ENCODE data around the gene EEA1.

EEA1 gene

DNA sequence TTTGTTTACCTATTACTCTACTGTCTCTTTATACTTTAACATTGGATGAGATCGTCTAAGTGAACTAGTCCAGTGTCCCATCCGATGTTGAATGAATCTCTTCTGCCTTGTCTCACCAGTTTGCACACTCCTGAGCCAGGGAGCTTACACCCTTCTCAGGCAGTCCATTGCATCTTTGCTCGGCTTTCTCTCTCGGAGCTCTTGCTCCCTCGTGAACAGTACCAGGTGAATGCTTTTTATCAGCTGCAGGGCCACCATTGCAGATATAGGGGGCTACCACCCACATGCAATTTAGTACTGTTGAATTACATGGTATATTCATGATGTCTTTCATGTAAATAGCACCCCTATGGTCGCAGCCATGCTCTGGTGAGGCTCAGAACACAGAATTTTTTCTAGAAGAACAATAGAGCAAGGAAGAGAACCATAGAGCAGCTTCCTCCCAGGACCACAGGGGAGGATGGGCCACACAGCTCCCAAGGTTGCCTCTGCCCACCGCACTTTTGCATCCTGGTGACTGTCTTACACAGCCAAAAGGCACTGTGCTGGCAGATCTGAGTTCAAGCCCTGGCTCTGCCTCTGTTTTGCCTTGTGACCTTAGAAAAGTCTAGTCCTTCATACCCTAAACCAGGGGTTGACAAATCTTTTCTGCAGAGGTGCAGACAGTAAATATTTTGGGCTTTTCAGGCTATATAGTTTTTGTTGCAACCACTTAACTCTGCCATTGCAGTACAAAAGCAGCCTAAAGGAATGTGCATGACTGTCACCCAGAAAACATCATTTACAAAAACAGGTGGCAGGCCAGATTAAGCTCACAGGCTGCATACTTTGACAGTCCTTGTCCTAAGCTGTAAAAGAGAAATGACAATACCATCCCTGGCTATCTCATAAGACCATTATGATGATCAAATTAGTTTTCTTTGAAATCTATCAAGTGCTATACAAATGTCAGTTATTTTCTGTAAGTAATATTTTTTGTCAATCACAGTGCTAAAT, 190.9 kb downstream of the EEA1 start:
- no peak for TF ChIP-seq REST (IDR thresholded peaks at IDR 0.05; ENCODE audit: insufficient read depth in 1 of 2, low read depth in 2 of 2, low read length in 2 of 2)
- no peak for TF ChIP-seq POLR2AphosphoS5 (IDR thresholded peaks at IDR 0.05; ENCODE audit: low read depth, low read length)
- TF ChIP-seq TAF1 (IDR thresholded peaks at IDR 0.05; ENCODE audit: borderline replicate concordance, insufficient read depth, low read length), result no peak
- TF ChIP-seq FOXP2 (optimal IDR thresholded peaks at IDR 0.05; ENCODE audit: borderline replicate concordance, extremely low read depth, extremely low read length, insufficient read depth), result no peak
- TF ChIP-seq SIN3A (IDR thresholded peaks at IDR 0.05; ENCODE audit: borderline replicate concordance, insufficient read depth, low read length), result no peak

- TF ChIP-seq POLR2AphosphoS5 (IDR thresholded peaks at IDR 0.05; ENCODE audit: low read depth, low read length), result no peak
- no peak for TF ChIP-seq SIN3A (IDR thresholded peaks at IDR 0.05; ENCODE audit: borderline replicate concordance, insufficient read depth, low read length)
- TF ChIP-seq FOXP2 (optimal IDR thresholded peaks at IDR 0.05; ENCODE audit: borderline replicate concordance, extremely low read depth, extremely low read length, insufficient read depth), result no peak
- TF ChIP-seq TAF1 (IDR thresholded peaks at IDR 0.05; ENCODE audit: borderline replicate concordance, insufficient read depth, low read length), result no peak
- TF ChIP-seq REST (IDR thresholded peaks at IDR 0.05; ENCODE audit: insufficient read depth in 1 of 2, low read depth in 2 of 2, low read length in 2 of 2), result no peak
Measured at GRCh38 chr12:92736605-92737004, 192.5 kb downstream of the EEA1 start.

GRCh38 chr12:92735131-92735721, 193.9 kb downstream of the EEA1 start:
- TF ChIP-seq REST (IDR thresholded peaks at IDR 0.05; ENCODE audit: insufficient read depth in 1 of 2, low read depth in 2 of 2, low read length in 2 of 2), result no peak
- no peak for TF ChIP-seq TAF1 (IDR thresholded peaks at IDR 0.05; ENCODE audit: borderline replicate concordance, insufficient read depth, low read length)
- TF ChIP-seq POLR2AphosphoS5 (IDR thresholded peaks at IDR 0.05; ENCODE audit: low read depth, low read length), result no peak
- TF ChIP-seq SIN3A (IDR thresholded peaks at IDR 0.05; ENCODE audit: borderline replicate concordance, insufficient read depth, low read length), result no peak
- no peak for TF ChIP-seq FOXP2 (optimal IDR thresholded peaks at IDR 0.05; ENCODE audit: borderline replicate concordance, extremely low read depth, extremely low read length, insufficient read depth)

- TF ChIP-seq REST (IDR thresholded peaks at IDR 0.05; ENCODE audit: insufficient read depth in 1 of 2, low read depth in 2 of 2, low read length in 2 of 2), result no peak
- no peak for TF ChIP-seq FOXP2 (optimal IDR thresholded peaks at IDR 0.05; ENCODE audit: borderline replicate concordance, extremely low read depth, extremely low read length, insufficient read depth)
- no peak for TF ChIP-seq POLR2AphosphoS5 (IDR thresholded peaks at IDR 0.05; ENCODE audit: low read depth, low read length)
- TF ChIP-seq TAF1 (IDR thresholded peaks at IDR 0.05; ENCODE audit: borderline replicate concordance, insufficient read depth, low read length), result no peak
- TF ChIP-seq SIN3A (IDR thresholded peaks at IDR 0.05; ENCODE audit: borderline replicate concordance, insufficient read depth, low read length), result no peak
Measured at GRCh38 chr12:92733661-92734060, 195.4 kb downstream of the EEA1 start.
